HG02943 (cell line): ENCODE data around the gene PRKAG1.

Experiments used
- ATAC-seq: cut with Tn5 transposase; IDR thresholded peaks from one replicate; pipeline ENCODE4 v1.9.1; 2021; ENCODE audit warnings: mild to moderate bottlenecking, low read depth, moderate library complexity; ENCODE audit not compliant: unreplicated experiment

The PRKAG1 gene

DNA sequence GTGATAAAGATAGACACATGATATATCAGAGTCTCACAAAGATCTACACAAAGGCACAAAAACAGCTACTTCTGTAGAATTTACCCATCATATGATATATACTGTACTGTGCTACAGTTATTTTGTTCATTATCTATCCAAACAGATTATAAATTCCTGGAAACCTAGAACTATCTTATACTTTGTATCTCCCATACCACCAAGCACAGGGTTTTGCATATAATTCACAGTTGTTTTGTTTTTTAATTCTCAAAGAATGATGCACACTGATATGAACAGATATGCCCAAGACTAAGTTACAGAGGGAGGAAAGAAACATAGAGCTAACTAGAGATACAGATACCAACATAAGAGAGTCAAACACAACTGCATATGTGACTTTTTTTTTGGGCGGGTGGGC is 3.4 kb downstream of the PRKAG1 start:
- no peak for ATAC-seq

GRCh38 chr12:49014547-49014946 is 4.0 kb downstream of the PRKAG1 start:
- no peak for ATAC-seq

GRCh38 chr12:49013428-49013827 is 5.1 kb downstream of the PRKAG1 start:
- ATAC-seq: no peak

DNA sequence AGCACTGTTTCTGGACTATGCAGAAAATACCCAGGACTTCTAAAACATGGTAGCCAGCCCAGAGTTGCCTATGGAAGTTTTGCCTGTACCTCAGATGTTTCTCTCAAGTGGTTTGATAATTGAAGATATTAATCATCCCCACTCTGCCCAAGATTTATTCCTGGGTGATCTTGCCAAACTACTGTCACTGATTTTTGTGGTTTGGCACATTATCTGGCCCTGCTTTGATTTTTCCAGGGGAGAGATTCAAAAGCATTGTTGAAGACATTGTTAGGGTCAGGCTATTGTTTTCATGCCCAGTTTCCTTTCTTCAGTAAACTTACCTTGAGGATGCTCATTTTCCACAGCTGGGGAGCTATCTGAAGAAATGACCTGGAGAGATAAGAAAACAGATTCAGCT is 5.8 kb downstream of the PRKAG1 start:
- ATAC-seq: no peak

DNA sequence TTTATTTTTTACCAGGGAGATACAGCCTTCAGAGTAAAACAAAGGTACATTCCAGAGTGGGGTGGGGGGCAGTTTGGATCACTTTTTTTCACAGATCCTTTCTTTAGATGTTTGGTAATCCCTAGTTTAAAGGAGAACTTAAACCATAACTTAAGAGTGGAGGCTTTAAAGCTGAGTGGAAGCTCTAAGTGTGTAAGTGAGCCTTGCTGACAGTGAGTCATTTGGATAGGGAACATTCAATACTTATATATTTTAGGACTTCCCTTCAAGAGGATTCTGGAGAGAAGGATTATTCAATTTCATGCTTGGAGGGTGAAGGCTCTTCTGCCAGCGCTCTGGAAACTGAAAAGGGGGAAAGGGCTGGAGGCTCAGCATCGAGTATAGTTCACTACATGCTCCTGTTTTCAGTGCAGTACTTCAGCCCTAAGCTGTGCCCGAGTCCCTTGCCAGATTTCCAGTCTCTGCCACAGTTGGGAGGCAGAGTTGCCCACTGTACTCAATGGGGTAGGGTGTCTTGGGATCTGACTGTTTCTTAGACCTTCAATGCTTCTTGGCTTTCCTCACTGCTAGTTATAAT is 8.4 kb downstream of the PRKAG1 start:
- ATAC-seq: no peak

DNA sequence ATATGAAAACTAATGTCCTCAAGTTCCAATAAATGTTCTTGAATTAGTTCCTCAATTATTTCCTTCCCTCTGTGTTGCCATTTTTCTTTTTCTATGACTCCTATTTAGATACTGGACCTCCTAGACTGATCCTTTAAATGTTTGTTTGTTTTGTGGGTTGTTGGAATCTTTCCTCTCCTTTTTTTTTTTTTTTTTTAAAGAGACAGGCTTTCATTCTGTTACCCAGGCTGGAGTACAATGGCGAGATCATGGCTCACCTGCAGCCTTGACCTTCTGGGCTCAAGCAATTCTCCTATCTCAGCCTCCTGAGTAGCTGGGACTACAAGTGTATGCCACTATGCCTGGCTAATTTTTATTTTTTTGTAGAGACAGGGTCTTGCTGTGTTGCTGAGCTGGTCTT is 9.6 kb downstream of the PRKAG1 start:
- ATAC-seq: no peak

DNA sequence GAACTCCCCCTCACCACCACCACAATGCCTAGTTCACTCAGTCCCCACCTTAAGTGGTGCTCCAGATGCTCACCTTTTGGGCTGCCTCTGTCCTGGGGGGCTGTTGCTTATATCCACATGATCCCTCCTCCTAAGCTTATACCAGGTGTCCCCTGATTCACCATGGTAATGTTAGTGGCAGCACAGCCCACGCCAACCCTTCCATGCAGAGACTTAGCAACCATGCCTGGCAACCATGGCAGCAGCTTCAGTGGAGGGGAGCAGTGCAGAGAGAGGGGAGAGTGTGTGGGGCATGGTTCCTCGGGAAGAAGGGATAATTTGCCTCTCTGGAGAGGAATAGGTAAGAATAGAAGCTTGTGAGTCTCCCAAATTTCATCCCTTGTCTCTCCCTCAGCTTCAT is 18.2 kb downstream of the PRKAG1 start:
- no peak for ATAC-seq

DNA sequence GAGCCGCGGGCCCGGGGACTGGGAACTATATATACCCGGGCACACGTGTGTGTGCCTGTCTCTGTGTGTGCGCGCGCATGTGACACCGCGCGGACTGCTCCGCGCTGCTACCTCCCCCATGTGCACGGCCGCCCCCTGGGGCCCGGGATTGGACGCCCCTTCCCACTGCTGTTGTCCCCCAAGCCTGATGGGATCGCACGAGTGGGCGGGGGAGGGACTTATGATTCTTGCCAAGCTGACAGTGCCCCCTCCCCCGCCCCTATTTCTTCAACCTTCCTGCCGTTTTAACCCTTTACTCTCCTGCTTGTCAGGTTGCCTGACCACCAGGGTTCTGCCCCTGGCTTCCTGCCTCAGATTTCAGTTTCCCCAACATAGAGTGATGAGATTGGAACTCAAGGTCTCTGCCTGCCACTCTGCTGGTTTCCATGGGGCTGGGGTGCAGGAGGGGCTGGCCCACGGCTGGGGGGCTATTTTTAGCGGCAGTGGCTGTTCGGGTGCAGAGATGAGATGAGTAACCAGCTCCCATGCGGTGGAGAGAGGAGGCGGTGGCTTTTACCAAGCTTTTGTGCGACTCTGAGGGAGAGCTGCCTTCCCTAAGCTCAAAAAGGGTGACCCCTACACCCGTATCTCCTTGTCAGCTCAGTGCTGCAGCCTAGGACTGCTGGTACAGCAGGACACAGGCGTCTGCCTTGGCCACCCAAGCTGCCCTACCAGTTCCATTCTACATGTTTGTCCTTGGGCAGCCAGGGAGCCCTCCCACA is 19.0 kb downstream of the PRKAG1 start, which contains the start of gene DDN:
Gene DDN, minus strand, starts transcription at position 5 of the 761 bp plus-strand sequence. CDS start 88 bp downstream, outside the sequence.
- ATAC-seq: no peak

DNA sequence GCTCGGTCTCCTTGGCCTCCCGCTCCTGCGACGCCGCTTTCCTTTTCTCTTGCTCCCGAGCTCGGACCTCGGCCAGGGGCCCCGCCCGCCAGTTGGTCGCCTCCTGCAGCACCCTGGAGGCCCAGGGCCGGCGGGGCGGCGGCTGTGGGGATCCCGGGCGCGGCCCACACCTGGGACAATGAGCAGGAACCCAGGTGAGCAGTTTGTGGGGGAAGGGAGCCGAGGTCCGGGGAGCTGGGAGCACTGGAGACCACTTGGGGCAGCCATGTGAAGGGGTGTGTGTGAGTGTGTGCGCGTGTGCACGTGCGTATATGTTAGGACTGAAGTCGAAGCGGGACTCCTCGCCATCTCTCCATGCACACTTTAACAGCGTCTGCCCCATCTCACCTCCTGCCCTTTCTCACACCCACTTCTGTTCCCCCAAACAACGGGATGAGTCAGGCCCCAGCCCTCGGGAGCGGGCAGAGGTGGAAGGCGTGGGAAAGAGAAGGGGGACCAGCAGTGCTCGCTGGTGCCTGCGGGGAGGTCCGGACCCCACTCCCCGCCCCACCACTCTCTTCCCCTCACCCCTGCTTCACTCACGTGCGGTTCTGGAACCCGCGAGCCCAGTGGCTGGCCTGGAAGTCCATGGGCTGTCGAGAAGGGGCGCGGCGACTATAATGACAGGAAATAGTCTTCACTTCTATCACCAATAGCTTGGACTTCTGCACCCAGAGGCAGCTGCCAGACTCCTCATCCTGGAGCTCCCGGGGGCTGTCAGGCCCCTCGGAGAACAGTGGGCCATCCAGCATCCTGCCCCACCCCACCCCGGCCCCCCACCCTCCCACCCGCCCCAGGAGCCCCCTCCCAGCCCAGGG is 19.9 kb downstream of the PRKAG1 start:
- ATAC-seq: no peak

DNA sequence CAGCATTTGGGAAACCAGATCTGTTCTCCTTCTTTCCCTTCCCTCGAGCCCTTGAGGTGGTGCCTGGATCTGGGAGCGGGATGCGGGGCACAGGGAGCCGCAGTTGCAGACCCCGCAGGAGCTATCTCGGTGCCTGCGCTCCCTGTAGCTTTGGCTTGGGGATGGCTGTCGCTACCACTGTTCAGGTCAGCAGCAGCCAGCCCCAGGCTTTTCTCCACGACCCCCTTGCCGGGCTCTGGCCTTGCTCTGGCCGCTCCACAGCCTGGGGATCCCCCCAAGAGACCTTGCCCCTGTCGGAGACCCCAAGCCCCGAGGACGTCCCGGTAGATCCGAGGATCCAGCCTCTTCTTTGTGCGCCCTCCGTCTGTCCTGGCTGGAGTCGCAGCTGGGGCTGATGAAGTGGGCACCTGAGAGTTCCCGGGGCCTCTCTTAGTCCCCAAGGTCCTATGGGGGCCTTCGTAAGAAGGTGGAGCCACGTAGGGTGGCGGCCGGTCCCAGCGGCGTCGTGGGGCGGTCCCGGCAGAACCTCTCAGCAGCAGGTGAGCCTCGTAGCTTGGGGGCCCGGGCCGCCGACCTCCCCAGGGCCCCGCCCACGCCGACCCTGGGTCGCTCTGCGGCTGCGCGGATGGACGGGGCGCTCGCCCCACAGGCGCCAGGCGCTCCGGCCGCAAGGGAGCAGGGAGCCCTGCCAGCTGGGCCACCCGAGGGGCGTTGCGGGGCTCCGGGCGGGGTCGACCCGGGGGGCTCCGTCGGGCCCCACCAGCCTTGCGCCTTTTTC is 20.7 kb downstream of the PRKAG1 start:
- no peak for ATAC-seq

- no peak for ATAC-seq
Observed at GRCh38 chr12:48996794-48997718, 21.5 kb downstream of the PRKAG1 start.

DNA sequence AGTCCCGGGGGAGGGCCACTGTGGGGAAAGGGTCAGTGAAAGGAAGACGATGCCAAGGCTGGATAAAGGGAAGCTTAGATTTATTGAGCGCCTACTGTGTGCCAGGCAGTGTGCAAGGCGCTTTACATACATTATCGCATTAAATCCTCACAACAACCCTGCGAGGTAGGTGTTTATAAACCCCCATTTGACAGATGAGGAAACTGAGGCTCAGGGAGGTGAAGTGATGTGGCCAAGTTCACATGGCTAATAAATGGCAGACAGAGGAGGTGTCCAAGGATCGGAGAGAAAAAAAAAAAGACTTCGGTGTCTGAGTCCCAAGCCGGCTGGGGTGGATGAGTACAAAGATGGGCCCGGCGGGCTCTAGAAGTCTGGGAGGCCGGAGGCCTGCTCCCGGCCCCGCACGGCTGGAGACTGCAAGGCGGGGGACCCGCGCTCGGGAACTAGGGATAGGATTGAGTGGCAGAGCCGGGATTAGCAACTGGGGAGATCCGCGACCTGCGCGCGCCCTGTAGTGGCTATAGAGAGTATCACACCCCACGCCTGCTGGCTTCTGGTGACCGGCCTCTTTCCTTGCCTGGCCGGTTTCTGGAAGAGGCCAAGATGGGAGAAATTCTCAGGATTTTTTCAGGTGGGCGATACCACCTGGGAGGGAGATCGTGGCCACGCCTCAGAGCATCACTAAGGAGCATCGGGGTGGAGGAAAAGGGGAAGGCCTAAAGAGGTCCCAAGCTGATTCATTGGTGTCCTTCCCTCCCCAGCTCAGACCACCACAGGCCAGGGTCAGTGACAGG is 23.3 kb downstream of the PRKAG1 start:
- no peak for ATAC-seq

DNA sequence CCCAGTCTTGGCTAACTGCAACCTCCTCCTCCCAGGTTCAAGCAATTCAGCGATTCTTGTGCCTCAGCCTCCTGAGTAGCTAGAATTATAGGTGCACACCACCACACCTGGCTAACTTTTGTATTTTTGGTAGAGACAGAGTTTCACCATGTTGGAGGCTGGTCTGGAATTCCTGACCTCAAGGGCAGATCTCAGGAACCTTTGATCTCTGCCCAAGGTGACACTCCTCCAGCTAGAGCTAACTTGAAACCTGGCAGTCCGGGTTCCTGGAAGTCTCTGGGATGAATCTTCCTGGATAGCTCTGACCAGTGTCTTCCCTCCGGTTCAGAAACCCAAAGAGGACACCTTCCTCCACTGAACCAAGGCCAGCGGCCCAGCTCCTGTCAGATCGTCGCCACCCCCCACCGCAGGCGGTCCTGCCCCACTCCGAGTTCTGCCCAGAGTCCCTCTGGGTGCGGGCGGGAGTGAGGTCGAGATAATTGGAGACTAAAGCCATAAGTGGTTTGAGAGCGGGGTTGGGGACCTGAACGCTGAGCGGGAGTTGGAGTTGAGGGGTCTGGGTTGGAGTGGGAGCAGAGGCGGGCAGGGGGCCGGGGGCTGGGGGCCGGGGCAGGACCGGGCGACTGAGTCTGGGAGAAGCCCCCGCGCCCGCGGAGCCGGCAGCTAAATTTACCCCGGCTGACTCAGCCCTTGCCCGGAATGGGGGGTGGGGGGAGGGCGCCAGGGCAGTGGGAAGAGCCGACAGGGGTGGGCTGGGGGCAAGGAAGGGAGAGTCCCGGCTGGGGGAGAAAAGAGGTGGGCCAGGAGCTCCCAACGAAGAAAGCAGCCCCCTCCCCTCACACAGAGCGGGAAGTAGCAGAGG is 24.1 kb downstream of the PRKAG1 start:
- ATAC-seq: no peak

DNA sequence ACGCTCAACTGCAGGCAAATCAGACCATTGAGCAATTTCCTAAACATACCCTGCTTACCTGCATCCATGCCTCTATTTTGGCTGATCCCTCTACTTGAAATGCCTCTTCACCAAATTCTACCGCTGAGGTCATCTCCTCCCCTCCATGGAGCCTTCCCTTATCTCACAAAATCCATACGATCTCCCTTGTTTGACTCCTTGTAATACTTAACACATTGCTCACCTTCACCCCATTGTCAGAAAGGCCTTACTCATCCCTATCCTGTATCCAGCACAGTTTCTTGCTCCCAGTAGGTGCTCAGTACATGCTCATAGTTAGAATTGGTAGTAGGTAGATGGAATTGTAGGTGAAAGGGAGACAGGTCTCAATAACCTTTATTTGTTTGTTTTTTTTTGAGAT is 24.8 kb downstream of the PRKAG1 start:
- no peak for ATAC-seq

- no peak for ATAC-seq
Observed at GRCh38 chr12:48991247-48992050, 27.1 kb downstream of the PRKAG1 start.

DNA sequence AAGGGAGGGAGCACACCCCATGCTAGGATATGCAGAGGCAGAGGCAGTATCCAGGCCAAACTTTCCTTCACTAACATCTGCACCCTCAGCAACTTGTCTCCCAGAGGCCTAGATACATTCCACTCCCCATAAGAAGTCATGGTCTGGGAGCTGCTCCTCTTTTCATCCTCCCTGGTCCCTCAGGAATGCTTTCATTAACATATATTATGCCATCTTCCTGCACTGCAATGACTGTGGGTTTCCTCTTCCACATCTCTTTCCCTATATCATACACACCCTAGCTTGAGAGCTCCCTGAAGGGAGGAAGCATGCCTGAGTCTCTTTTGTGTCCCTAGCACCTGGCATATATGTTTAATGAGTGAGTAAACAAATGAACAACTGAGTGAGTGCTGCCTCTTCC is 28.0 kb downstream of the PRKAG1 start:
- ATAC-seq: no peak

GRCh38 chr12:48988030-48988649 is 30.4 kb downstream of the PRKAG1 start:
- ATAC-seq: no peak
